RKO (cell line): ENCODE data around the gene WNT7B.

Experiments used
- DNase-seq: peaks from one replicate; pipeline ENCODE4 v3.0.0-alpha.2; 2016; ENCODE audit warnings: low spot score

WNT7B gene

DNA sequence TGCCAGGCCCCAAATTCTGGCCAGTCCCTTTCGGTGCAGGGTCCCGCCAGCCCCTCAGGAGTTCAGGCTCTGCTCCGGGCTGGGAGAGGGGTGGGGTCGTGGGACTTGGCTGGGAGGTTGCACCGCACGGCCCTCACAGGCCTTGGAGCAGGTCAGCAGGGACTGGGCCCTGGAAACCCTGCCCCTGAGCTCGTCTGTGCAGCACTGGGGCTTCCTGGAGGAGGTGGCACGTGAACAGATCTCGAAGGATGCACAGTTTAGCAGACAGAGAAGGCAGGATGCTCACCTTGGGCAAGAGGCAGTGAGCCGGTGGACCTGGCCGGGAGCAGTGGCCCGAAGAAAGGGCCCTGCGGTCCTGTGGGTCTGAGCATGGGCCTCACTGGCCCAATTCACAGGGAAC lies 70.0 kb downstream of the WNT7B start:
- DNase-seq = no peak

DNA sequence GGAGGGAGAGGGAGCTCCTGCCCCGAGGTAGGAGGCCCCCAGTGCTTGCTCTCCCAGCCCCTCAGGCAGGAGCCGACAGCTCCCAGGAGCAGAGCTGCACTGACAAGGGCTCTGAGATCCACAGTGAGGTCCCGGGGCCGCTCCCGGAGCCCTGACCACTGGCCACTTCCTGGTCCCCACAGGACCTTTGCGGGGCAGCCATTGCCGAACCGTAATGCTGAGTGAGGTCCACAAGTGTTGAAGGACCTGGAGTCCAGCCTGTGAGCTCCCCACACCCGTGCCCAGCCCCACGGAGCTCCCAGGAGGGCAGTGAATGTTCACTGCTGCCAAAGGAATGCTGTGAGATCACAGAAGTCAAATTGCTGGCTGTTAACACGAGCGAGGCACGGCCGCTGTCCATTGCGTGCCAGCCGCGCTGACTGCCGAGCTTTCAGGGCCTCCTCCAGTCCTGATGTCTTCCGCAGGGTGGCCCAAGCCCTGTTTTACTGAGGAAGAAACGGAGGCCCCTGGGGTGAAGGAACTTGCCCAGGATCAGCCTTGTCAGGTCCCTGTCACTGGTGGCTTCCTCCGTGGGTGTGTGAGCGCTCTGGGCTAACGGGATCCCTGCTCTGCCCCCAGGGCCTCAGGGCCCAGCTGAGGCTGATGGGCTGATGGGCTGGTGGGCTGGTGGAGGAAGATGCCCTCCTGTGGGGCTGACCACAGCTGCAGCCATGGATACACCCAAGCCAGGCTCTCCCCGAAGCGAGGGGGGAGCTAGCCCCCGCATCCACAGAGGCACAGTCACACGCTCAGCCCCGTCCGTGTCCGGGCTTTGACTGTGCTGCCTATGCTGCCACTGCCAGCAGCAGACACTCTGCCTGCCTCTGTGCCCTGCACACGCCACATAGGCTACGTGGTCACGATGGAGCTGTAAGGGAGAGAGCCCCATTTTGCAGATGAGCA lies 70.8 kb downstream of the WNT7B start:
- no peak for DNase-seq

DNA sequence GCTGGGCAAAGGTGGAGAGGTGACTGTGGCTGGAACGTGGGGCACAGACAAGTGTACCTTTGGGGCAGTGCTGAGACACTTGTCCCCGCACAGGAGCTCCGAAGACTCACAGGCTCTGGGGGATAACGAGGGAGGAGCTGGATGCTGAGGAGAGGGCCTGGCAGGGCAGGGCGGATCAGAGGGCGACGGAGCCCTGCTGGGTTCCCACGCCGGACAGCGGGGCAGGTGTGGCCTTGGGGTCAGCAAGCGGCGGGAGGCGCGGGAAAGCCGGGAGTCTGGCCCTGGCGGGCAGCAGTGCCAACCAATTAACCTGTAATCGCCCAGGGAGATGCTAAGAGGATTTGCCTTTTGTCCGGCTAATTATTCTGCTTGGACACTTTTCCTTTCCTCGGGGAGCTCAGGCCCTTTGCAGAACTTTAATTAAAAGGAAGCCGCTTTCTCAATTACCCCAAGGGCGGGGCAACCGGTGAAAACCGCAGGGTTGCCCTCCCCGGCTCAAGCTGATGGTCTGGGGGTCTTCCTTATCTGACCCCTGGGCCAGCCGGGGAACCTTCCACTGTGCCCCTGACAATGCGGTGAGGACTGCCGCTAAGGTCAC lies 71.5 kb downstream of the WNT7B start:
- DNase-seq = no peak

DNA sequence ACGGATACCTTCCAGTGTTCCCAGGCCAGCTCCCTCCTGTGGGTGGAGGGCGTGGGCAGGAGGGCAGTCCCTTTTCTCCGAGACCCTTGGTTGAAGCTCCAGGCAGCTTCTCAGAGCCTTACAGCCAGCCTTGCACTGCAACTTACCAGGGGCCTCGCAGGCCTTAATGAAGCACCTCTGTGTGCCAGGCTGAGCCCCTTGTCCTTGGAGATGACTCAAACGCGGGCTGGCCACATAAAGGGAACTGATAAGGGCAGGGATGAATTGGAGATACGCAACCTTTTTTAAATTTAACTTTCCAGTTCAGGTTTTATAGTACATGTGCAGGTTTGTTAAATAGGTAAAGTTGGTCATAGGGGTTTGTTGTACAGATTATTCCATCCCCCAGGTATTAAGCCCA lies 72.7 kb downstream of the WNT7B start:
- DNase-seq = no peak

DNA sequence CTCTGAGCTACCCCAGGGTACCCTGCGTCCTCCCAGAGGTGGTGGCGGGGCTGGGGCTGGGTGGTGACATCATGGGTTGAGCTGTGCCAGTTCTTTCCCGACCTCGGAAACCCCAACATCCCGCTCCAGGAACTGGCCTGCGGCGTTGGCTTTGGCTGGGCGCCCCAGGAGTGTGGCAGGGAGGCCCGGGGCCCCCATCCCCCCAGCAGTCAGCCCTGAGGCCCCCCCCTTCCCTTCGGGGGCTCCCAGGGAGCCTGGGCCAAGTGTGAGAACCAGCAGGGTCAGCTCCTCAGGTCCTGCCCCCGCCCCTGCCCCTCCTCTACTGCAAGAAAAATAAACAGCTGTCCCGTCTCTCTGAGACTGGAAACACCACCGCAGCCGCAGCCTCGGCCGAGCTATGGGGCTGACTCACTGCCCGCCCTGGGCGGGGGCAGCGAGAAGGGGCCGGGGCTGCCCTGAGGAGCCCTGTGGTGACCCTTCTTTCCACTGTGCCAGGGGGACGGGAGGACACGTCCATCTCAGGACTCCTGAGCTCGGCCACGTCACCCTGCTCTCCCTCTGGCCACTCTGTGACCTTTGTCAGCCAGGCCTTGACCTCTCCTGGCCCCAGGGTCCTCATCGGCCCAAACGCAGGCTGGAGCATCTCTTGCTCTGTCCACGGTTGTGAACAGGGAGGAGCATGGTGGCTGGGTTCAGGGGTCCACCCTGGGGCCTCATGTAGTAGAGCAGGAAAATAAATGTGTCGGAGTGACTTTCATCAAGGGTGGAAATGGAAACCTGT lies 73.4 kb downstream of the WNT7B start:
- no peak for DNase-seq

DNA sequence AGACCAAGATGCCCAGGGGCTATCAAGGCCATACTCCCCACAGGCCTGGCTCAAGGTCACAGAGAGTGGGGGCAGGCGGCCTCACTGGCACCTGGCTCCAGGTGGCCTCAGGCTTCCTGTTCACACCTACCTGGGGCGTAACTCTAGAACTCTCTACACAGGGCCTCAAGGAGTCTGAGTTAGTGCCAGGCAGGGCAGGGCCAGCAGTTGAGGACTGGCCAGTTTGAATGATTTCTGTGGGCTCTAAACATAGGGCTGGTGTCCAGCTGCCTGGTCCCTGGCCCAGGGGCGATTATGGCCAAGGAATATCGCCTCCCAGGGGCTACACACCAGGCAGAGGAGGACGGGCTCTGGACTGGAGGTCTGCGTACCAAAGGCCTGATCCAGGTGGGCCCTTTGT lies 79.2 kb downstream of the WNT7B start:
- DNase-seq = no peak

DNA sequence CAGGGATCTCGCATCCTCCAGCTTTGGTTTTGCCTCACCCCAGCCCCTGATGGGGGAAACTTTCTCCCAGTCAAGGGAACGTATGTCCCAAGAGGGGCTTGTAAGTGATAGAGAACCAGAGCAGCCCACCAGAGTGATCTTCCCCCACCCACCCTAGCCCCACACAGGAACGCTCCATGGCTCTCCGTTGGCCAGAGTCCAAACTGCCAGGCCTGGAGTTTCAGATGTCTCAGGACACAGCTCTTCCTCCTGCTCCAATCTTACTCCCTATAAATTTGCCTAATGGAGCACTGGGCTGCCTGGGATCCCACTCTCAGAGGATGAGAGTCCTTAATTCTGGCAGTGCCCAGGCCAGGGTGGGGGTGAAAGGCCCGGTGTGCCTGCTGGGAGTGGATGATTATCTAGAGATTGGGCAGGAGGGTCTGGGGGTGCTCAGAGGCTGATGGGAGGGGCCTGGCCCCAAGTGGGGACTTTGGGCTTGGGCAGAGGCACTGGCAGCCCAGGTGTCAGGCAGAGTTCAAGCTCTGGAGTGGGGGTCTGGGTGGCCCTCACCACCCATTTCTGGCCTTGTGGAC lies 79.9 kb downstream of the WNT7B start:
- no peak for DNase-seq

DNA sequence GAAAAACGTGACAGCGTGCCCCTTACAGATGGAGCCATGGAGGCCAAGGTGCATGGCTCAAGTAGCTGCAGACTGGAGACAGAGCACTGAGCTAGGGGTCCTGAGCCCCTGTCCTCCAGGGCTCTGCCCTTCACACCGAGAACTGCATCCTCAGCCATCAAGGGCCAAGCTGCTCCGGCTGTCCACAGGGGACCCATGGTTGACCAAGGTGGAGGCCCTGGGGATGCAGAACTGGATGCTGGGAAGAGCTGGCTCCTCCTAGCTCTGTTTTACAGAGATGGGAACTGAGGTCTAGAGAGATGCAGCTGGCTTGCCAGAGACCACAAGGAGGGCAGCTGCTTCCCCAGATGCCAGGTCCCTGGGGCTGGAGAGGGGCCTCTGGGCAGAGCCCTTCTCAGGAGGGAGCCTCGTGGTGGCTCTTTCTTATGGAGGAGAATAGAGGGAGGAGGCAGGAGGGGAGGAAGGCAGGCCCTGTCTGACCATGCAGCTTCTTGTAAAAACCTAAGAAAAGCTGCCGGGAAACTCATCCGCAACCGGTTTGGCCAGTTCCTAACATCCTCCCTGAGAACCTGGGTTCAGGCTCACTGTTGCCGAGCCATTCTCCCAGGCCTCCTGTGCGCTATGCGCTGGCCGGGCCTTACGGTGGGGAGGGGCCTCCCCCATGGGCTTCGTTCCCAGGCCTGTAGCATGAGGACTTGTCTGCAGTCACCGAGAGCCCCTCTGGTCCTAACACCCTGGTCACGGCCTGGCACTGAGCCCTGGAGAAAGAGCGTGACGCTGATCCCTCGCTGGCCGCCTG lies 80.6 kb downstream of the WNT7B start:
- no peak for DNase-seq

DNA sequence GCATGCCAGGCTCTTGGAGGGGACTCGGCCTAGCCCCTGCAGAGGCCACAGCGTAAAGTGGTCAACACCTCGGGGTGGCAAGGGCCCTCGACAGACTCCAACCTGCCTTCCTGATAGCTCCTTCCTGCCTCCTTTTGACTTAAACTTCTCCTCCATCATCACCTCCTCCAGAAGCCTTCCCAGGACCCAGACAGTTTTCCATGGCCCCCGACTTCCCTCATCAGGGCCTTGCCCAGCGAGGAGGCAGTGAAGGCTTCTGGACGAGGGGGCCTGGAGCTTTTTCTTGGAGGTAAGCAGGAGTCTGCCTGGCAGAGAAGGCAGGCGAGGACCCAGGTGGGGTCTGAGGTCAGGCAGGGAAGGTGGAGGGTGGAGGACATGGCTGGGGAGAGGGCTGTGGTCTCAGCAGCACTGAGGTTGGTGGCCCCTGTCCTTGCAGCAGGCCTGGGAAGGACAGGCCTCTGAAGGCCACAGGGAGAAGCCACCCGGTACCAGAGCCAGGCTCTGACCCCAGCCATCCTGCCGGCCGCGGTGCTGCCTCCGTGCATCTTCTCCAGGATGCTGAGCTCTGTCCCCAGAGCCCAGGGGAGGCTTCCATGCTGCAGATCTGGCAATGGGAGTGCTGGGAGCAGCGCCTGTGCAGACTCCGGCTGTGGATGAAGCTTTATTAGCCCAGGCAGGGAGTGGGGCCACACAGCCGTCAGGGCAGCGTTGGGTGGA lies 81.4 kb downstream of the WNT7B start:
- no peak for DNase-seq

DNA sequence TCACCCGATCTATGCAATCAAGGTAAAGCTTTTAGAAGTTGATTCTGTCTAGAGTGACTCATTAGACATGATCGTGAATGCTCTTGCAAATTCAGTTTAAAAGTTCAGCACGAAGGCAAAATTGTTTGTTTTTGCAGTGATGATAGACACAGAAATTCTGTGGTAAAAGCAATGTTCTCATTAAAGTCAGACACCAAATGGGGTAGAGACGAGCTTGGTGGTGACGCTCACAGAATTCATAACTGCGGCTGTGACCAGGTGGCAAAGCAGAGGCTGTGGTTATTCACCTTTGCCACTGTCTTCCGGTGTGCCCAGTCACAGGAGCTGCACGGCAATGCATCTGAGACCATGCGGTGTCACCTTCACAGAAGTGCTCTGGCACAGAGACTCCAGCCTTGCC lies 83.4 kb downstream of the WNT7B start:
- no peak for DNase-seq

DNA sequence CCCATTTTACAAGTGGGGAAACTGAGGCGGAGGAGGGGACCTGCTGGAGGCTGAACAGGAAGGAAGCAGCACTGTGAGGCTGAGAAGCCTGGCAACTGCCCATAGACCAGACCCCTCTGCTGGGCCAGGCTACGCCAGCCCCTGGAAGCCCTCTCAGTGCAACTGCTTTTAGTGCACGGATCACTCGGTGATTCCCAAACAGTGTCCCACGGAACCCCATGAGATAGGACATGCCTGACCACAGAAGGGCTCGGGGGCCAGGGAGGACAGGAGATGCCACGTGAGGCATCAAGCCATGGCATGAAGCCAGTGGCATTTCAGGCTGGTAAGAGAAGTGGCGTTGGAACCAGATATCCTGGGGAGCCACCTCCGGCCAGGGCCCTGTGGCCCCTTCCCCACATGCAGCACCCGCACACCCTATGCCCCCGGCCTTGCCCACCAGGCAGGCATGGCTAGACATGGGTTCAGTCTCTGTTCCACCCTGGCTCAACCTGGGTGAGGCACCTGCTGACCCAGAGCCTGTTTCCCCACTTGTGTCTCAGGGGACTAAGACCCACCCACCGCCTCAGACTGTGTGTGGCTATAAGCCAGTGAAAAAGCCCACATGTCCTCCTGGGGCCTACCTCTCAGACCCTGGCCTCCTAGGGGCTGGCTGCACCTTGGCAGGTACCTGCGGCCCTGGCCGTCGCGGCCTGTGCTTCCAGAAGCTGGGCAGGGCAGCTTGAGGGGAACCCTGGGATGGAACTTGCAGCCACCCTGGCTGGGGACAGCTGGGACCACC lies 84.1 kb downstream of the WNT7B start:
- DNase-seq = no peak

DNA sequence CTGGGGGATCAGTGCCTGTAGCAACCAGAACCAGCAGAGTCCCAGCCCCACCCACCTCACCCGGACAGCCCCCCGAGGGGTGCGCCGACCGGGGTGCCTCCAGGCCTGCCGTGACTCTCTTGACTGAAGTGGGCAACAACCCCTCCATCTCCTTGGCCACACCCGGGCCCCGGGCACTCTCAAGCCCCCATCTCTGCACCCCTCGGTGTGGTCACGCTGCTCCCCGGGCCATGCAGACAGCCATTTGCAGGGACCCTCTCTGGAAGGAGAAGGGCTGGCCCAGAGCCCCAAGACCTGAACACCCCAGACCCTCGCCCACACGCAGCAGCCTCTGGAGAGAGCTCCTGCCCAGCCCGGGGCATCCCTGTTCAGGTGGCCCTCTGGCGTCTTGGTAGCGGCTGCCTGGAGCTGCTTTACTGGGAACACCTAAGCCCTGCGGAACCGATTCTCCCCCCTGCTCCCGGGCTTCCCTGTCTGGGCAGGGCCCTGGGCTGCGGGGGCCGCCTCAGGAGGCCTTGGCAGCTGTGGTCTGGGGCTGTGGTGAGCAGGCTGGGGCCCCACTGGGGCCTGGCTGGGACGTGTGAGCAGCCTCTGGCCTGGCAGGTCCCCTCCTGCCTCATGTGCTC lies 84.9 kb downstream of the WNT7B start:
- no peak for DNase-seq

DNA sequence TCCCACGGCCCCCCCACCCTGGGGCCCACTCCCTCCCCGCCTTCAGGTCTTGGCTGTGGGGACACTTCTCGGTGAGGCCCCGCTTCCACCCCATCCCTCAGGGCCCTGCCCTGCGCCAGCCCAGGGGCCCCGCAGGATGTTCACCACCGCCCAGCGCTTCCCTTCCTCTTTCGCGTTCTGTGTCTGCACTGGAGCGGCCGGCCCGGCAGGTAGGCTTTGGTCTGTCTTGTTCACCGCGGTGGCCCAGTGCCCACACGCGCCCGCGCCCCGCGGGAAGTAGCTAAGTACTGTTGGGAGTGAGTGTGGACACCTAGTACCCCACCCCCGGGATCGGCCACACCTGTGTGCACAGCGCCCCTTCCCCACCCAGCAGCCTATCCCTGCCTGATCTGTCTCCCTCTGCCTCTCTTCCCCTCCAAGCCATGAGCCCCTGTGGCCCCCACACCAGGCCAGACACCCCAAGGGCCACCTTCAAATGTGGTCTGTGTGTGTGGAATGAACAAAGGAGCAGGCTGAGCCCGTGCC lies 85.4 kb downstream of the WNT7B start:
- no peak for DNase-seq

DNA sequence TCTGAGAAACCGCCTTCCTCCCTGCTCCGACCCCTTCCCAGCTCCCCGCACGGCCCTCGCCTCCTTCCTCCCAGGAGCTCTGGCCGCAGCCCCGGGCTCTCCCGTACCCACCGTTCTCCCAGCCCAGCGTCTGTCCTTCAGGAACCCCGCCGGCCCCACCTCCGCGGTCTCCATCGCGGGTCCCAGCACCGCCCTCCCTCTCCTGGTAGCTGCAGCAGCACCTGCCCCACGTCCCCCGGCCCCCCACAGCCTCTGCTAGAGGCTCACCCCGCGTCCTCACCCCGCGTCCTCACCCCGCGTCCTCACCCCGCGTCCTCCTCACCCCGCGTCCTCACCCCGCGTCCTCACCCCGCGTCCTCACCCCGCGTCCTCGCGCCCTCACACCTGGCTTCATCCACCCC lies 85.9 kb downstream of the WNT7B start:
- DNase-seq = no peak

DNA sequence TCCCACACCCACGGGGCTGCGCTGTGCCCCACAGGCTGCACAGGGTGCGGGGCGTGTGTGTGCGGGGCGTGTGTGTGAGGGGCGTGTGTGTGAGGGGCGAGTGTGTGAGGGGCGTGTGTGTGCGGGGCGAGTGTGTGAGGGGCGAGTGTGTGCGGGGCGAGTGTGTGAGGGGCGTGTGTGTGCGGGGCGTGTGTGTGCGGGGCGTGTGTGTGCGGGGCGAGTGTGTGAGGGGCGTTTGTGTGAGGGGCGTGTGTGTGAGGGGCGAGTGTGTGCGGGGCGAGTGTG lies 86.7 kb downstream of the WNT7B start:
- DNase-seq = no peak

DNA sequence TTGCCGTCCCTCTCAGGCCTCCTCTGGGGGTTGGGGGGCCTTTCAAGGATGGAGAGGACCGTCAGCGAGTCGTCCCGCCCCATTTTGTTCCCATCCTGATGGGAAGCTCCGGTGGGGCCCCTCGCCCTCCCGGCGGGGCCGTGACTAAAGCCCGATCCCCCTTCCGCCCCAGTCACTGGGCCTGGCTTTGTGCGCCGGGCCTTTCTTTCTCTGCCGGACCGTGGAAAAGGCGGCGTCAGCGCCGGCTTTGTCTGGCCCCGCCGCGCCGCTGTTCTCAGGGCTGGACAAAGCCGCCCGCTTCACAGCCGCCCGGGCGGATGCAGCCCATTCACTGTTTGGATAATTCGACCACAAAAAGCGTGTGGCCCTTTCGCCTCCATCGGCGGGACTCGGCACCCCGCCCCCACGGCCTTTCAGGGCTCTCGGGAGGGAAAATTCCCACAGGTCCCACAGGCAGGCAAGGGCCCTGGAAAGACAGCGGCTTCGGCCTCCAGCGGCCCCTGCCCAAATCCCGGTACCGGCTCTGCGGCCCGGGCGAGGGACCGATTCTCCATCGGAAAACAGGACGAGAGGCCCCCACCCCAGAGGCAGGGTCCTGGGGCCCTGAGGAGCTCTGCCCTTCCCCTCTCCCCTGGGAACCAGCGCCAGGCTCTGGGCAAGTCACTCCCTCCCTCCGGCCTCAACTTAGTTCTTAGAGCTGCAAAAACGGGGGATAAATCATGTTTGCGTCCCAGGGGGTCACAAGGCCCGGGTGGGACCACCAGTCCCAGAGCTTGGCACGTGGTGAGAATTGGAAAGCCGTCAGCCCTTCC lies 87.2 kb downstream of the WNT7B start:
- DNase-seq = no peak

DNA sequence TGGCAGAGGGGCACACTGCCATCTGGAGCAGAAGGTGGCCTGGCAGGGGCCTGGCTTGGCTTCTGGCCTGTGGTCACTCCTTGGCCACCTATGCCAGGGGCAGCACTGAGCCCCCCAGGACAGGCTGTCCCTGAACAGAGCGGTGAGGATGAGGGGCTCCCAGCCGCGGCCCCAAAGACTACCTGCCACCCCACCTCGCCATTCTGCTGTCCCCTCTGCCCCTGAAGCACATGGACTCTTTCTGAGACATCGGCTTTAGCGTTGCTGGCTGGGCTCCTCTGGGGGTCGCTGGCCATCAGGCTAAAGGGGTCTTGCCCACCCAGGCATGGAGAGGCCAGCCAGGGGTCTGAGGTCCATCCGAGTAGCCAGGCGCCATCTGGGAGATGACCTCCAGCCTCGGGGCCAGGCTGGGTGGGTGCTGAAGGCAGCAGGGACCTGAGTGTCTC lies 87.8 kb downstream of the WNT7B start:
- no peak for DNase-seq

DNA sequence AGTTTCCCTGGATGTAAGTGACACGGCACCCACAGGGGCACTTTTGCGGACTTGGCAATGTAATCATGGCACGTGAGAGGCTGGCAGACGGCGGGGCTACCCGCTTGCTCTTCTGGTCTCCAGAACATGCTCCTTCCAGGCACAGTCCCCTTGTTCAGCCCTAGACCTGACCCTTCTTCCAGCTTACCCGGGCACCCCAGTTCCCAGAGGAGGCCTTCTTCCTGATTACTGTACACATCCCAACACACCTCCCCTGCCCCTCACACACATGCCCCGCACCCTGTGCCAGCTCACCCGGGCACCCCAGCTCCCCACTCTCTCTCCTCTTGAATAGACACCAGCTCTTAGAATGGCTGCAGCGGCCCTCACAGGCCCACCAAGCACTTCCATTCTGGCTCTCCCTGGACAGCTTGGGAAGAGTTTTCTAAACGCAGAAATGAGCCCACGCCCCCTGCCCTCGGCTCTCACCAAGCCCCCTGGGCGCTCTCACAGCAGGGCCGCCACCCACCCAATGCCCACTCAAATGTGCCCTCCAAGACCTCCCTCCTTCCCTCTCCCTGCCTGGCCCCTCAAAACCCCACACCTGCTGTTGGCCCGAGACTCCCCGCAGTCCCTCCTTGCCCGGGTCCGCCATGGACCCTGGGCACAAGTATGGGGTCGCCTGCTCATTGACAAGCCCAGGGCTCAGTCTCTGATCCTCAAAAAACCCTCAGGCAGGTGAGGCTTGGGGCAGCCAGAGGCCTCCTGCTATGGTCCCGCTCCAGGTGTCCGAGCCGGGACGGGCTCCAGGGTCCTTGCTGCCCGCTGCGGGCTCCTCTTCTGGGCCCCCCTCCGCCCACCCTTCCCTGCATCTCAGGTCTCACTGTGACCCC lies 88.5 kb downstream of the WNT7B start:
- DNase-seq = no peak
